DND-41 (cell line): Measurements from ENCODE around the gene RRP1.

Experiments
- EZH2 ChIP-seq: IDR thresholded peaks from 3 replicates; pipeline ENCODE4 v1.6.1; 2012; ENCODE audit warnings: borderline replicate concordance, low read depth, mild to moderate bottlenecking, moderate library complexity, low read length, inconsistent platforms; ENCODE audit not compliant: severe bottlenecking
- TF ChIP-seq, protein P1 (sequence below): IDR thresholded peaks from 2 replicates; pipeline ENCODE4 v1.5.1; 2012; ENCODE audit warnings: borderline replicate concordance, low read length, moderate library complexity, mild to moderate bottlenecking; ENCODE audit not compliant: poor library complexity, severe bottlenecking; ENCODE audit errors: extremely low read depth

DNA sequence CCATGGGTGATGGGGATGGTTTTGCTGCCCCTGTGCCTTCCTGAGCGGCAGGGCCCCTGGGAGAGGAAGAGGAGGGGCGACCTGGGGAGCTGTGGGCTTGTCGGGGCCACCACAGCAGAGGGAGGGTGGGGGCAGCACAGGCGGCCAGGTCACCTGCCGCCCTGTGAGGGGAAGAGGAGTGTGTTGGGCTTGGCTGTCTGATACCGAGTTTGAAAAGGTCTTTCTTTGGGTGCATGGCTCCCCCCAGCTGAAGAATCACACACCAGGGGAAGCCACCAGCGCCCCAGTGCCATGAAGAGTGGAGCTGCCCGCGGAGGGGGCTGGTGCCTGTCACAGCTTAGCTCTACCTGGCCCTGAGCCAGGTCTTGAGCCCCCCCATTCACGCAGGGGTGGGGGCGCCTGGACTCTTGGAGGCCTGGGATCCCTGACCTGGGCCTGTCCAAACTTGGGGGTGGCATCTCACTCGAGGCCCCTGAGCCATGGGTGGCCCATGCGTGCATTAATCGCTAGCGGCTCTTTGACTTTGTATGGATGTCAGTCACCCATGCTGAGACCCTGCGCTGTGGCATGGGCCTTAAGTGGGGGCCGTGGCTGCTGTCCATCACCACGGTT is 39.6 kb upstream of the RRP1 start:
- TF ChIP-seq, protein P1, sequence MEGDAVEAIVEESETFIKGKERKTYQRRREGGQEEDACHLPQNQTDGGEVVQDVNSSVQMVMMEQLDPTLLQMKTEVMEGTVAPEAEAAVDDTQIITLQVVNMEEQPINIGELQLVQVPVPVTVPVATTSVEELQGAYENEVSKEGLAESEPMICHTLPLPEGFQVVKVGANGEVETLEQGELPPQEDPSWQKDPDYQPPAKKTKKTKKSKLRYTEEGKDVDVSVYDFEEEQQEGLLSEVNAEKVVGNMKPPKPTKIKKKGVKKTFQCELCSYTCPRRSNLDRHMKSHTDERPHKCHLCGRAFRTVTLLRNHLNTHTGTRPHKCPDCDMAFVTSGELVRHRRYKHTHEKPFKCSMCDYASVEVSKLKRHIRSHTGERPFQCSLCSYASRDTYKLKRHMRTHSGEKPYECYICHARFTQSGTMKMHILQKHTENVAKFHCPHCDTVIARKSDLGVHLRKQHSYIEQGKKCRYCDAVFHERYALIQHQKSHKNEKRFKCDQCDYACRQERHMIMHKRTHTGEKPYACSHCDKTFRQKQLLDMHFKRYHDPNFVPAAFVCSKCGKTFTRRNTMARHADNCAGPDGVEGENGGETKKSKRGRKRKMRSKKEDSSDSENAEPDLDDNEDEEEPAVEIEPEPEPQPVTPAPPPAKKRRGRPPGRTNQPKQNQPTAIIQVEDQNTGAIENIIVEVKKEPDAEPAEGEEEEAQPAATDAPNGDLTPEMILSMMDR: no peak
- no peak for TF ChIP-seq EZH2
